Naive thymus-derived CD8-positive, alpha-beta T cell (primary cell): ENCODE data around the gene CNNM1. TPM values are rescaled to one million over a fixed set of nuclear protein-coding genes. Genes with fewer than 3 reads are reported as not detected.

Experiments
- polyA plus RNA-seq, 3 donors: library from polyadenylated mRNA; unstranded; fragments of 300-500 nt; fragmentation: Illumina TruSeq; gene quantifications; one replicate each; pipeline ENCODE4 v1.2.3, GENCODE V29; 2021
- total RNA-seq, 8 experiments: library from RNA in 2 of 8; stranded (reverse) in 2 of 8; gene quantifications; one replicate each; pipeline ENCODE4 v1.2.3 and lab custom pipeline; 2021 to 2026

CNNM1 gene
- total and polyA plus RNA-seq, 5 experiments from 2014 or later, result 0.13 to 0.55 (median 0.49) TPM; not detected in 2

Other genes starting within 250 kb of the CNNM1 start
- gene HPSE2, start 93.5 kb upstream of the CNNM1 start, total RNA-seq, result not detected
- under 1 TPM in 1 of 3 donors, not detected in 2; 0.07 TPM for gene HPSE2, start 93.5 kb upstream of the CNNM1 start, polyA plus RNA-seq
- gene GOT1, start 101.3 kb downstream of the CNNM1 start, total RNA-seq, result 10 to 100 TPM; 13.2 to 14.7 TPM
- gene GOT1, start 101.3 kb downstream of the CNNM1 start, polyA plus RNA-seq, result 10 to 100 TPM; 17.3 to 21.2 (median 17.8) TPM
- gene NKX2-3, start 203.6 kb downstream of the CNNM1 start, total RNA-seq, result not detected
- not detected for gene NKX2-3, start 203.6 kb downstream of the CNNM1 start, polyA plus RNA-seq